Ramos (cell line): Measurements from ENCODE around the gene ERF.

ENCODE experiments used
- in situ Hi-C: fragments of 300-500 bp; cut with MboI; formaldehyde crosslinking; loops from one replicate; pipeline ENCODE4 v1.14.3; 2022; ENCODE audit warnings: low sequenced_read_pairs; ENCODE audit not compliant: unreplicated experiment

ERF gene

GRCh38 chr19:42261763-42262162 lies 6.8 kb upstream of the ERF start:
- in situ Hi-C loops, result loop anchor here (25.0 kb wide), 1 partner anchor 1474 kb away; the partner anchor contains the start of genes EGLN2, MIA and RAB4B

- in situ Hi-C loops, result loop anchor here (25.0 kb wide), 1 partner anchor 1471 kb away; the partner anchor contains the start of genes EGLN2, MIA and RAB4B
Observed at GRCh38 chr19:42257842-42258241, 2.9 kb upstream of the ERF start.

- in situ Hi-C loops, result loop anchor here (25.0 kb wide), 1 partner anchor 1469 kb away; the partner anchor contains the start of genes EGLN2, MIA and RAB4B
Observed at GRCh38 chr19:42255766-42256745, 1.1 kb upstream of the ERF start.

GRCh38 chr19:42254089-42254849 lies 659 bp downstream of the ERF start:
- in situ Hi-C loops, result loop anchor here (25.0 kb wide), 1 partner anchor 1467 kb away; the partner anchor contains the start of genes EGLN2, MIA and RAB4B

- in situ Hi-C loops, result loop anchor here (25.0 kb wide), 1 partner anchor 1466 kb away; the partner anchor contains the start of genes EGLN2, MIA and RAB4B
Observed at GRCh38 chr19:42253245-42254088, 1.5 kb downstream of the ERF start.

GRCh38 chr19:42252365-42253244 lies 2.3 kb downstream of the ERF start:
- in situ Hi-C loops, result loop anchor here (25.0 kb wide), 1 partner anchor 1465 kb away; the partner anchor contains the start of genes EGLN2, MIA and RAB4B

GRCh38 chr19:42251572-42252358 lies 3.2 kb downstream of the ERF start:
- in situ Hi-C loops, result loop anchor here (25.0 kb wide), 1 partner anchor 1464 kb away; the partner anchor contains the start of genes EGLN2, MIA and RAB4B

GRCh38 chr19:42250666-42251531 lies 4.0 kb downstream of the ERF start:
- in situ Hi-C loops, result loop anchor here (25.0 kb wide), 1 partner anchor 1464 kb away; the partner anchor contains the start of genes EGLN2, MIA and RAB4B

- in situ Hi-C loops, result loop anchor here (25.0 kb wide), 1 partner anchor 1463 kb away; the partner anchor contains the start of genes EGLN2, MIA and RAB4B
Observed at GRCh38 chr19:42250183-42250665, 4.7 kb downstream of the ERF start.

- in situ Hi-C loops, result loop anchor here (25.0 kb wide), 1 partner anchor 1462 kb away; the partner anchor contains the start of genes EGLN2, MIA and RAB4B
Observed at GRCh38 chr19:42249769-42250168, 5.2 kb downstream of the ERF start.

GRCh38 chr19:42249149-42249750 lies 5.7 kb downstream of the ERF start:
- in situ Hi-C loops, result no loop called here

GRCh38 chr19:42248270-42249148 lies 6.4 kb downstream of the ERF start:
- in situ Hi-C loops, result no loop called here

- in situ Hi-C loops, result no loop called here
Observed at GRCh38 chr19:42247640-42248199, 7.2 kb downstream of the ERF start.

GRCh38 chr19:42246922-42247639 lies 7.8 kb downstream of the ERF start:
- in situ Hi-C loops, result no loop called here
